Neural cell (in vitro differentiated cells): ENCODE data around the gene LAIR1. TPM values are rescaled to one million over a fixed set of nuclear protein-coding genes. Genes with fewer than 3 reads are reported as not detected.
"Not testable (repeated sequence)": the region's sequence is repeated elsewhere in the genome, so short reads cannot be mapped to it uniquely, and the experiment has no call there.

Experiments used
- H2AFZ ChIP-seq: fragments of 200-600, 300-800 bp; sonication (generic), shearing (Covaris generic); 2 replicates; pipeline ENCODE4 v1.6.0; 2014; ENCODE audit warnings: low read depth, mild to moderate bottlenecking, antibody characterized with exemption, low read length, moderate library complexity
- H3F3A ChIP-seq: fragments of 200-600 bp; shearing (Covaris generic); 2 replicates; pipeline ENCODE4 v1.6.1; 2016; ENCODE audit warnings: mild to moderate bottlenecking, moderate library complexity, mixed read lengths, antibody characterized with exemption, low read length; ENCODE audit not compliant: insufficient read depth, poor library complexity, severe bottlenecking
- H3K27ac ChIP-seq: fragments of 200-600, 300-800 bp; sonication (generic), shearing (Covaris generic); 2 replicates; pipeline ENCODE4 v1.5.1; 2014; ENCODE audit warnings: mild to moderate bottlenecking, low read length, moderate library complexity
- H3K27me3 ChIP-seq: fragments of 300-800, 200-600 bp; sonication (generic), shearing (Covaris generic); 2 replicates; pipeline ENCODE4 v1.6.0; 2014; ENCODE audit warnings: mild to moderate bottlenecking, low read depth, low read length, moderate library complexity; ENCODE audit not compliant: insufficient read depth
- H3K36me3 ChIP-seq: fragments of 300-800, 200-600 bp; sonication (generic), shearing (Covaris generic); 2 replicates; pipeline ENCODE4 v1.5.1; 2014; ENCODE audit warnings: mild to moderate bottlenecking, antibody characterized with exemption, low read length, moderate library complexity; ENCODE audit not compliant: insufficient read depth
- H3K4me2 ChIP-seq: fragments of 300-800, 200-600 bp; sonication (generic), shearing (Covaris generic); 2 replicates; pipeline ENCODE4 v1.6.0; 2014; ENCODE audit warnings: mild to moderate bottlenecking, low read length
- H3K4me3 ChIP-seq: fragments of 300-800, 200-600 bp; sonication (generic), shearing (Covaris generic); 2 replicates; pipeline ENCODE4 v1.5.1; 2014; ENCODE audit warnings: mild to moderate bottlenecking, low read length, moderate library complexity
- H3K79me2 ChIP-seq: fragments of 200-600 bp; shearing (Covaris generic); replicated peaks from 2 replicates; pipeline ENCODE4 v1.6.0; 2014; ENCODE audit warnings: mild to moderate bottlenecking, low read length, moderate library complexity; ENCODE audit not compliant: insufficient read depth
- H3K9ac ChIP-seq: fragments of 300-800, 200-600 bp; sonication (generic), shearing (Covaris generic); 2 replicates; pipeline ENCODE4 v1.6.1; 2016; ENCODE audit warnings: mild to moderate bottlenecking, low read length, mixed read lengths
- H3K9me2 ChIP-seq: fragments of 200-600 bp; shearing (Covaris generic); 2 replicates; pipeline ENCODE4 v1.6.1; 2016; ENCODE audit warnings: mild to moderate bottlenecking, low read length, mixed read lengths; ENCODE audit not compliant: insufficient read depth
- H3K9me3 ChIP-seq: fragments of 200-600, 300-800 bp; sonication (generic), shearing (Covaris generic); 2 replicates; pipeline ENCODE4 v1.6.1; 2016; ENCODE audit warnings: mild to moderate bottlenecking, mixed run types, low read length, moderate library complexity, mixed read lengths
- H4K20me1 ChIP-seq: fragments of 200-600 bp; shearing (Covaris generic); 2 replicates; pipeline ENCODE4 v1.6.1; 2016; ENCODE audit warnings: mild to moderate bottlenecking, mixed run types; ENCODE audit not compliant: insufficient read depth
- EP300 ChIP-seq: fragments of 450-650 bp; conservative IDR thresholded peaks from 2 replicates; pipeline ENCODE4 v1.6.1; 2014; ENCODE audit warnings: antibody characterized with exemption, mild to moderate bottlenecking, moderate library complexity; ENCODE audit not compliant: poor library complexity, severe bottlenecking
- MXI1 ChIP-seq: fragments of 450-650 bp; conservative IDR thresholded peaks from 2 replicates; pipeline ENCODE4 v1.6.1; 2014; ENCODE audit warnings: antibody characterized with exemption, mild to moderate bottlenecking; ENCODE audit not compliant: poor library complexity, severe bottlenecking
- POLR2AphosphoS5 ChIP-seq: IDR thresholded peaks from 2 replicates; pipeline ENCODE4 v1.6.1; 2012
- RAD21 ChIP-seq: fragments of 450-650 bp; conservative IDR thresholded peaks from 2 replicates; pipeline ENCODE4 v1.6.1; 2014; ENCODE audit warnings: antibody characterized with exemption, mild to moderate bottlenecking, moderate library complexity
- TAF1 ChIP-seq: IDR thresholded peaks from 2 replicates; pipeline ENCODE4 v1.6.1; 2012; ENCODE audit warnings: low read depth
- polyA plus RNA-seq: library from polyadenylated mRNA; depleted of rRNA; stranded (reverse); fragments of >200 nt; gene quantifications from 2 replicates; pipeline ENCODE4 v1.2.3, GENCODE V29; 2014
- TF ChIP-seq, protein P1 (sequence below): IDR thresholded peaks from 2 replicates; pipeline ENCODE4 v1.6.1; 2012; ENCODE audit warnings: borderline replicate concordance
- TF ChIP-seq, protein P2 (sequence below): fragments of 450-650 bp; IDR thresholded peaks from 2 replicates; pipeline ENCODE4 v1.5.1; 2014; ENCODE audit warnings: antibody characterized with exemption, mild to moderate bottlenecking, moderate library complexity; ENCODE audit not compliant: poor library complexity, severe bottlenecking

The LAIR1 gene
- polyA plus RNA-seq, 1 donor from 2014 or later, result not detected

DNA sequence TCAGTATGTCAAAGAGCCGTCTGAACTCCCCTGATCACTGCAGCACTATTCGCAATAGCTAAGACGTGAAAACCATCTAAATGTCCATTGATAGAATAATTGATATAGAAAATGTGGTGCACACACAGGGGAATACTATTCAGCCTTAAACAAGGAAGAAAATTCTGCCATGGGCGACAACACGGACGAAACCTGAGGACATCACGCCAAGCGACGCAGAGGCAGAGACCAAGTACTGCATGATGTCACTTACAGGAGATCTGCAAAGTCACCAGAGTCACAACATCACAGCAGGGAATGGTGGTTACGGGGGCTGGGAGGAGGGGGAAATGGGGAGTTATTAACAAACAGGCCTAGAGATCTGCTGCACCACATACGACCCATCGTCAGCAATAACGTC lies 1.1 kb upstream of the LAIR1 start:
- H3K79me2 ChIP-seq, H4K20me1 ChIP-seq, H3F3A ChIP-seq, H3K27me3 ChIP-seq, H2AFZ ChIP-seq, H3K9me3 ChIP-seq, H3K27ac ChIP-seq, H3K36me3 ChIP-seq, H3K4me2 ChIP-seq, H3K4me3 ChIP-seq, H3K9ac ChIP-seq, H3K9me2 ChIP-seq: not testable (repeated sequence)

DNA sequence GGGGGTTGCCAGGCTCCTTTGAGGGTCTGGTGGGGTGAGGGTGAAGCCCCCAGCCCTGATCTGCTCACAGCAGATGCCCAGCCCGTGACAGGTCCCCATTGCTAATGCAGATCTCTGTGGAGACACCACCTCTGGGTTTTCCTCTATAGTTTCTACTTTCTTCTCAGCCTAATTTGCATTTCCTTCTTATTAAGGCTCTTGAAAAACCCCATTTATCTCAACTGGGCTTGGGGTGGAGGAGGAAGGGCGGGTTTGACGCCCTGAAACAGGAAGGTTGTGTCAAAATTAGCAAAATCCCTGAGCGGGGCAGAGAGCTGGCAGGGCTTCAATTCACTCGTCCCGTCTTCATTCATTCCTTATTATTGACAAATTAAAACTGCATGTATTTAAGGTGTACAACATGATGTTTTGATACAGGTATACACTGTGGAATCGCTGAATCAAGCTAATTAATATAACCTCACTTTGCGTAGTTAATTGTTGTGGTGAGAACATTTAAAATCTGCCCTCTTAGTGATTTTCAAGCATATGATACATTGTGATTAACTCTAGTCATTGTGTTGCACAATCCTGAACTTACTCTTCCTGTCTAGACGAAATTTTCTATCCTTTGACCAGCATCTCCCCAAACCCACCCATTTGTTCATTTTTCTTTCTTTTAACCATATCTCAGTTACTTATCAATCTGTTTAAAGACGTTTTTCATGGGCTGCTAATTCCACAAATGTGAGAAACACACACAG lies 2.9 kb downstream of the LAIR1 start:
- H3K4me2 ChIP-seq, H3K9ac ChIP-seq, H4K20me1 ChIP-seq, H3K9me3 ChIP-seq, H3F3A ChIP-seq, H3K79me2 ChIP-seq, H2AFZ ChIP-seq, H3K9me2 ChIP-seq, H3K4me3 ChIP-seq, H3K36me3 ChIP-seq, H3K27me3 ChIP-seq, H3K27ac ChIP-seq: not testable (repeated sequence)

DNA sequence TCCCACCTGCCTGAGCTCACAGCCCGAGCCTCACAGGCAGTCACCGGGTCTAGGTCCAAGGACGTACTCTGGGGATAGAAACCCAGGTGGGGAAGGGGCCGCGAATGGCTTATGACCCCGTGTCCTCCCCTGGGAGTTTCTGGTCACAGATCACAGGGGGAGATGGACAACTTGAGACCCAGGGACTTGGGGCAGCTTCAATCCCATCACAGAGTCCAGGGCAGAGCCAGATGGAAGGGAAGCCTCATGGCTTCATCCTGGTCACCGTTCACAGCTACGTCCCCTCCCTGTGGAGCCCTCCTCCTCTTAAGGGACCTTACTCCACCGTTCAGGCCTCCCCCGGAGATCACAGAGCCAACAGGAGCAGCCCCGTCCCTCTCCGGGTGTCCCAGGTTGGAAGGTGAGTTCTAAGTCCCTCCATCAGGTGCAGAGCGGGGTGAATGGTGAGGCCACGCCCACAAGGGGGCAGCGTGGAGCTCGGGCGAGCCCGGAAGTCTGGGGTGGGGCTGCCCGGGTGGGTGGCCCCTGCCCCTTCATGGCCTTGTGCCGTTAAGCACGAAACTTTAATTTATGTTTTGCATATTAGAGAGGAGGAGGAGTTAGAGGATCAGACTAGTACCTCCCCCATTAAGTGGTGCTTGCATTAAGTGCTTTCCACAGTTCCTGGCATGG lies 5.4 kb downstream of the LAIR1 start:
- H3K9me2 ChIP-seq, H4K20me1 ChIP-seq, H3F3A ChIP-seq, H2AFZ ChIP-seq, H3K9me3 ChIP-seq, H3K4me2 ChIP-seq, H3K27ac ChIP-seq, H3K79me2 ChIP-seq, H3K9ac ChIP-seq, H3K4me3 ChIP-seq, H3K27me3 ChIP-seq, H3K36me3 ChIP-seq: not testable (repeated sequence)

DNA sequence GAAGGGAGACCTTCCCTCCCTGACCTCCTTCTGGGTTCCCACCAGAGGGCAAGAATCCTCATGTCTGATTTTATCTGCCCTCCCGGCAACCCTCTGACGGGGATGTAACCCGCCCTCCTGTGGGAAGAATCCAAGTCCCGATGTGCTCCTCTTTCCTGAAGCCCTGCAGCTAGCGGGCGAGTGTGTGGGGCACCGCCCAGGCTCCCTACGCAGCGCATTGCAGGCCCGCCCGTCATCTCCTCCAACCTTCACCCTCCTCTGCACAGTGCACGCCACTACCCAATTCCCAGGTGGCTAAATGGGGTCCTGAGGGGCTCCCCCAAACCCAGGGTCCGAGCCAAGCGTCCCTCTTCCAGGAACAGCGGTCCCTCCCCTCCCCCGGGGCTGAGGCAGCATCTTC lies 7.3 kb downstream of the LAIR1 start:
- H3K36me3 ChIP-seq, result no peaks in the 10 kb centered on the region
- H3K4me2 ChIP-seq, result no peak overlapping the region
- H3K27me3 ChIP-seq, result no peaks in the 10 kb centered on the region
- no peak overlapping the region for H3K9ac ChIP-seq
- no peaks in the 10 kb centered on the region for H3K79me2 ChIP-seq
- H3K4me3 ChIP-seq, result no peak overlapping the region
- TF ChIP-seq TAF1 (no peak), MXI1 (no peak), EP300 (no peak), POLR2AphosphoS5 (no peak), RAD21 (no peak)
- TF ChIP-seq, protein P1, sequence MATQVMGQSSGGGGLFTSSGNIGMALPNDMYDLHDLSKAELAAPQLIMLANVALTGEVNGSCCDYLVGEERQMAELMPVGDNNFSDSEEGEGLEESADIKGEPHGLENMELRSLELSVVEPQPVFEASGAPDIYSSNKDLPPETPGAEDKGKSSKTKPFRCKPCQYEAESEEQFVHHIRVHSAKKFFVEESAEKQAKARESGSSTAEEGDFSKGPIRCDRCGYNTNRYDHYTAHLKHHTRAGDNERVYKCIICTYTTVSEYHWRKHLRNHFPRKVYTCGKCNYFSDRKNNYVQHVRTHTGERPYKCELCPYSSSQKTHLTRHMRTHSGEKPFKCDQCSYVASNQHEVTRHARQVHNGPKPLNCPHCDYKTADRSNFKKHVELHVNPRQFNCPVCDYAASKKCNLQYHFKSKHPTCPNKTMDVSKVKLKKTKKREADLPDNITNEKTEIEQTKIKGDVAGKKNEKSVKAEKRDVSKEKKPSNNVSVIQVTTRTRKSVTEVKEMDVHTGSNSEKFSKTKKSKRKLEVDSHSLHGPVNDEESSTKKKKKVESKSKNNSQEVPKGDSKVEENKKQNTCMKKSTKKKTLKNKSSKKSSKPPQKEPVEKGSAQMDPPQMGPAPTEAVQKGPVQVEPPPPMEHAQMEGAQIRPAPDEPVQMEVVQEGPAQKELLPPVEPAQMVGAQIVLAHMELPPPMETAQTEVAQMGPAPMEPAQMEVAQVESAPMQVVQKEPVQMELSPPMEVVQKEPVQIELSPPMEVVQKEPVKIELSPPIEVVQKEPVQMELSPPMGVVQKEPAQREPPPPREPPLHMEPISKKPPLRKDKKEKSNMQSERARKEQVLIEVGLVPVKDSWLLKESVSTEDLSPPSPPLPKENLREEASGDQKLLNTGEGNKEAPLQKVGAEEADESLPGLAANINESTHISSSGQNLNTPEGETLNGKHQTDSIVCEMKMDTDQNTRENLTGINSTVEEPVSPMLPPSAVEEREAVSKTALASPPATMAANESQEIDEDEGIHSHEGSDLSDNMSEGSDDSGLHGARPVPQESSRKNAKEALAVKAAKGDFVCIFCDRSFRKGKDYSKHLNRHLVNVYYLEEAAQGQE, result no peak
- TF ChIP-seq, protein P2, sequence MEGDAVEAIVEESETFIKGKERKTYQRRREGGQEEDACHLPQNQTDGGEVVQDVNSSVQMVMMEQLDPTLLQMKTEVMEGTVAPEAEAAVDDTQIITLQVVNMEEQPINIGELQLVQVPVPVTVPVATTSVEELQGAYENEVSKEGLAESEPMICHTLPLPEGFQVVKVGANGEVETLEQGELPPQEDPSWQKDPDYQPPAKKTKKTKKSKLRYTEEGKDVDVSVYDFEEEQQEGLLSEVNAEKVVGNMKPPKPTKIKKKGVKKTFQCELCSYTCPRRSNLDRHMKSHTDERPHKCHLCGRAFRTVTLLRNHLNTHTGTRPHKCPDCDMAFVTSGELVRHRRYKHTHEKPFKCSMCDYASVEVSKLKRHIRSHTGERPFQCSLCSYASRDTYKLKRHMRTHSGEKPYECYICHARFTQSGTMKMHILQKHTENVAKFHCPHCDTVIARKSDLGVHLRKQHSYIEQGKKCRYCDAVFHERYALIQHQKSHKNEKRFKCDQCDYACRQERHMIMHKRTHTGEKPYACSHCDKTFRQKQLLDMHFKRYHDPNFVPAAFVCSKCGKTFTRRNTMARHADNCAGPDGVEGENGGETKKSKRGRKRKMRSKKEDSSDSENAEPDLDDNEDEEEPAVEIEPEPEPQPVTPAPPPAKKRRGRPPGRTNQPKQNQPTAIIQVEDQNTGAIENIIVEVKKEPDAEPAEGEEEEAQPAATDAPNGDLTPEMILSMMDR, result no peak
- H4K20me1 ChIP-seq, result no peaks in the 10 kb centered on the region
- no peaks in the 10 kb centered on the region for H3K9me2 ChIP-seq
- no peaks in the 10 kb centered on the region for H3K9me3 ChIP-seq
- H3K27ac ChIP-seq, result no peak overlapping the region
- no peak overlapping the region for H2AFZ ChIP-seq
- no peaks in the 10 kb centered on the region for H3F3A ChIP-seq
